Kidney (tissue), 14 donors: ENCODE results near the gene WLS. TPM values are rescaled to one million over a fixed set of nuclear protein-coding genes. Genes with fewer than 3 reads are reported as not detected.

Experiments
- DNase-seq, 5 donors: peaks; one replicate each; pipeline ENCODE4 v3.0.0-alpha.2; 2013 to 2020
- FAIRE-seq: peaks from 2 replicates; lab custom pipeline; 2012; peaks lifted over from hg19 to GRCh38; lab: Jason Lieb, UNC
- H3K27ac ChIP-seq, 2 donors: one replicate each; pipeline ENCODE4 v1.7.0; 2013; ENCODE audit warnings: low read depth in 2 of 2, low read length in 2 of 2, inconsistent platforms in 1 of 2
- H3K27me3 ChIP-seq: one replicate; pipeline ENCODE4 v1.7.1; 2013; ENCODE audit warnings: low read length, inconsistent platforms; ENCODE audit not compliant: control insufficient read depth, insufficient read depth
- H3K36me3 ChIP-seq, 3 donors: one replicate each; pipeline versions ENCODE4 v1.7.0 to v1.7.1; 2013; ENCODE audit warnings: low read length in 3 of 3, control low read depth in 1 of 3, inconsistent platforms in 1 of 3; ENCODE audit not compliant: insufficient read depth in 3 of 3, control insufficient read depth in 2 of 3
- H3K4me1 ChIP-seq, 3 donors: one replicate each; pipeline versions ENCODE4 v1.7.0 to v1.7.1; 2013; ENCODE audit warnings: low read length in 3 of 3, inconsistent platforms in 1 of 3, low read depth in 1 of 3; ENCODE audit not compliant: control insufficient read depth in 2 of 3, insufficient read depth in 2 of 3
- H3K4me3 ChIP-seq, 3 donors: one replicate each; pipeline versions ENCODE4 v1.7.0 to v1.8.1; 2013; ENCODE audit warnings: low read length in 3 of 3, control low read depth in 1 of 3, inconsistent platforms in 1 of 3
- H3K9ac ChIP-seq, 3 donors: one replicate each; pipeline versions ENCODE4 v1.7.0 to v1.7.1; 2013; ENCODE audit warnings: low read length in 3 of 3, control low read depth in 1 of 3, inconsistent platforms in 1 of 3
- H3K9me3 ChIP-seq, 3 donors: one replicate each; pipeline versions ENCODE4 v1.7.0 to v1.7.1; 2013; ENCODE audit warnings: low read length in 3 of 3, control low read depth in 1 of 3, inconsistent platforms in 1 of 3; ENCODE audit not compliant: control insufficient read depth in 2 of 3, insufficient read depth in 1 of 3
- CTCF ChIP-seq: IDR thresholded peaks from 3 replicates; pipeline ENCODE4 v1.5.1; 2012; ENCODE audit warnings: mild to moderate bottlenecking, moderate library complexity, borderline replicate concordance; ENCODE audit not compliant: insufficient read depth; ENCODE audit errors: extremely low read depth
- intact Hi-C: fragments of 100-400 bp; cut with DNase I; formaldehyde crosslinking; loops from one replicate; pipeline ENCODE4 v1.11.1; 2022
- polyA plus RNA-seq: library from polyadenylated mRNA; stranded (reverse); fragments of 350-450 nt; fragmentation: Illumina TruSeq; extraction: RNeasy Lipid Tissue Mini Kit (QIAGEN cat#74804); gene quantifications from one replicate; pipeline ENCODE4 v1.2.3, GENCODE V29; 2014; ENCODE audit warnings: low read depth, low replicate concordance; ENCODE audit not compliant: insufficient read depth
- total RNA-seq: library from RNA; stranded (reverse); fragmentation: NEBNext Ultra II Directional; extraction: Animal tissue kit (Norgen Biotek cat#: 25700); gene quantifications from one replicate; pipeline ENCODE4 v1.2.1, GENCODE V29; 2021
- donor health status: control.
- donor health status: control.
- donor health status: control.
- donor health status: control.
- donor health status: control.
- donor health status: DM: yes; HTN: yes; CAD: no.
- donor health status: Normal renal cell carcinoma (clear cell type).

The WLS gene
- total and polyA plus RNA-seq, 2 donors from 2014 or later = 92.3 to 147 TPM

GRCh38 chr1:68213843-68214242 is 18.5 kb downstream of the WLS start:
- FAIRE-seq (no peak), DNase-seq (peak in 3 of 5 donors; percentile 41 to 76 (median 45))
- Histone ChIP-seq H3K9me3 (no peaks in the 10 kb centered on the region), H3K9ac (no peak overlapping the region), H3K4me1 (peaks cover 2 to 40% (median 7%) of the 10 kb centered on the region in 3 donors), H3K36me3 (no peaks in the 10 kb centered on the region), H3K27me3 (no peaks in the 10 kb centered on the region), H3K27ac (no peak overlapping the region), H3K4me3 (no peak overlapping the region)
- intact Hi-C loops = no loop called here
- no peak for TF ChIP-seq CTCF

- Histone ChIP-seq H3K9ac (no peak overlapping the region), H3K27ac (no peak overlapping the region), H3K36me3 (no peaks in the 10 kb centered on the region), H3K4me1 (peaks cover 0 to 31% (median 5%) of the 10 kb centered on the region in 3 donors), H3K4me3 (peak overlapping the region in 2 of 3 donors; percentile 12 to 18), H3K9me3 (no peaks in the 10 kb centered on the region), H3K27me3 (no peaks in the 10 kb centered on the region)
- peak in 1 of 5 donors; percentile 54 for DNase-seq
- intact Hi-C loops = no loop called here
- no peak for TF ChIP-seq CTCF
- no peak for FAIRE-seq
Observed at GRCh38 chr1:68211761-68212380, 20.5 kb downstream of the WLS start.

- no peaks in the 10 kb centered on the region for H3K27me3 ChIP-seq
- H3K4me1 ChIP-seq = peaks cover 0 to 31% (median 5%) of the 10 kb centered on the region in 3 donors
- H3K36me3 ChIP-seq = no peaks in the 10 kb centered on the region
- H3K27ac ChIP-seq = no peak overlapping the region
- H3K9ac ChIP-seq = no peak overlapping the region
- TF ChIP-seq CTCF = no peak
- no peak overlapping the region for H3K4me3 ChIP-seq
- no peaks in the 10 kb centered on the region for H3K9me3 ChIP-seq
- FAIRE-seq = no peak
- intact Hi-C loops = no loop called here
- peak in 1 of 5 donors; percentile 31 for DNase-seq
Observed at GRCh38 chr1:68210829-68211228, 21.5 kb downstream of the WLS start.

GRCh38 chr1:68210027-68210426 is 22.3 kb downstream of the WLS start:
- DNase-seq = peak in 2 of 5 donors; percentile 43 to 52
- no peaks in the 10 kb centered on the region for H3K9me3 ChIP-seq
- no peaks in the 10 kb centered on the region for H3K36me3 ChIP-seq
- intact Hi-C loops = no loop called here
- no peak overlapping the region for H3K9ac ChIP-seq
- no peak overlapping the region for H3K27ac ChIP-seq
- no peak overlapping the region for H3K4me3 ChIP-seq
- TF ChIP-seq CTCF = no peak
- H3K27me3 ChIP-seq = no peaks in the 10 kb centered on the region
- peaks cover 0 to 33% (median 5%) of the 10 kb centered on the region in 3 donors for H3K4me1 ChIP-seq
- no peak for FAIRE-seq
